HG03135 (cell line): ENCODE data around the gene CD160.
"Not testable (repeated sequence)": the region's sequence is repeated elsewhere in the genome, so short reads cannot be mapped to it uniquely, and the experiment has no call there.

Experiments used
- ATAC-seq: cut with Tn5 transposase; IDR thresholded peaks from one replicate; pipeline ENCODE4 v1.9.1; 2021; ENCODE audit warnings: mild to moderate bottlenecking, moderate library complexity; ENCODE audit not compliant: unreplicated experiment

The CD160 gene, protein sequence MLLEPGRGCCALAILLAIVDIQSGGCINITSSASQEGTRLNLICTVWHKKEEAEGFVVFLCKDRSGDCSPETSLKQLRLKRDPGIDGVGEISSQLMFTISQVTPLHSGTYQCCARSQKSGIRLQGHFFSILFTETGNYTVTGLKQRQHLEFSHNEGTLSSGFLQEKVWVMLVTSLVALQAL

DNA sequence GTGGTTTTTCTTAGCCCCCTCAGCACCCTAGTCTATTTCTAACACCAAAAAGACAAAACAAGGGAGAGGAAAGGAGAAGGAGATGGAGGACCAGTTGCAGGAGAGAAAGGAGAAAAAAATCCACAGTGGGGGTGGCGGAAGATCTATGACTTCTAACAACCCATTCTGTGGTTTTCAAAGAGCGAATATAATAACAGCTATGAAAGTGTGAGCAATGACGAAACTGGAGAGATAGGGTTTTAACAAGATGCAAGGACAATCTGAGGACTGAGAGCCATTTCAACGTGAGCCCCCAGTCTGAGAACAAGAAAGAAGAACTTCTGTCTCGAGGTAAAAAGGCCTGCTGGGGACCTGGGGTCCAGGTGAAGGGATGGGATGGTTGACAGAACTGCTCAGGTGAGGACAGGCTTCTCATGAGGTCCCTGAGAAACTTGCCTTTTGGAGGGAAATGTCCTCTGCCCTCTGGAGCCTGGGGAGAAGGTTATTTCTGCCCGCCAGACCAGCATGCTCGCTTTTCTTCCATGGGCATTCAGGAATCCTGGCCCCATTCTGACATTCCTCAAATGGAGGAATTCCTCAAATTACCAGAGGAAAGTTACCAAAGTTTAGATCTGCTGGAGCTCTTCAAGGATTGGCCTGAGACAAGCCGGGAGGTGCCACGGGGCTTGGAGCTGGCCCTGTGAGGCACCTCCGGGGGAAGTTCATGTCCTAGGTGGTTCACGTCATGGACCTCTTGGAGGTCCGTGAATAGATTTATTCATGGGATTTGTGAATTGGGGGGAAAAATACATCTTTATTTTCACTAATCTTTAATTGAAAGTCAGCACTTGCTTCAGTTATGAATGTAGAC lies at the start of gene CD160:
Gene CD160 (plus strand): TSS at position 270 of the 850 bp plus-strand sequence. CDS start 8,829 bp downstream, outside the sequence.
- no peak for ATAC-seq

DNA sequence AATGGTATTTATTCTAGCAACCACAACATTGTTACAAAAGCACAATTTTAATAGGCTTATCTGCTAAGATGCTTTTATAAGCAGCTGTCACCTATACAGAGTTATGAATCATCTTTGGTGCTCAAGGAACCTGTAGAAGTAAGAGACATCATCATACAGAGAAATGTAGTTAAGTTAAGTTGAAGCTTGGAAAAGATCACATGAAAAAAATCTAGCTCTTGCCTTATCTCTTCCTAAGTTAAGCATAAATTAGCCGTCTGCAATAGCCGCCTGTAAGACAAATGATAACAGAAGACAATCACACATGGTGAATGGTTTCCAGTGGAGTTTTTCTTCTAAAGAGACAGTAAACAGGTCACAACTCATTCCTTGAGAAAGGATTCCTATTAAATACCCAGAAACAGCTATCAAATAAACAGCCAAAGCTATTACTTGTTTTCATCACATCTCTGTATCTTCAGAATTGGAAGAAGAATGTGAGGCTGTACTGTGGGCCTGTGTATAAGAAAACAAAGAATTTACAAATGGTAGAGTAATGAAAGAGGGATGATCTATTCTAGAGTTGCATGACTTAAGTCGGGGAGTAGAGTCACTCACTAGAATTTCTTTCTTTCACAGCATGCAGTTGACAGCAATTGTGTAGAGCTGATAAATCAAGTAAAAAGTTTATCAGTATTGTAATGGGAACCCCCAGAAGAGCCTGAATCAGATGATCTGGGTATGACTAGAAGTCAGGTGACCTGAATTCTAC lies 48.1 kb upstream of the CD160 start:
- not testable (repeated sequence) for ATAC-seq

DNA sequence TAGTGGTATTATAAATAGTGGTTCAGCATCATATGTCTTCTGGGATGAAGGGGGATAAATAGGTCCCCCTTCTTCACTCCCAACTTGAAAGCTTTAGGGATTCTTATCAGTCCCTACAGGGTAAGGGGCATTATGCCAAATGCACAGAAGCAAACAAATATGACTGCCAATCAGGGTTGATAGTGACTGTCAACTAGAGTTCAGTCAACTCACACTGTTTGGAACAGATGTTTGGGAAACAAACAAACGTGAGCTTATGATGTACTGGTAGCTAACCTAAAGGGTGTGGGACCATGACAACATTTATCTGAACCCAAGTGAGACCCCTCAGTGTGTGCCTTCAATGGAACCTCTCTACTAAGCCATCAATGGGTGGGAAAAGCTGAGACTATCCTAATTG lies 46.1 kb upstream of the CD160 start:
- not testable (repeated sequence) for ATAC-seq

DNA sequence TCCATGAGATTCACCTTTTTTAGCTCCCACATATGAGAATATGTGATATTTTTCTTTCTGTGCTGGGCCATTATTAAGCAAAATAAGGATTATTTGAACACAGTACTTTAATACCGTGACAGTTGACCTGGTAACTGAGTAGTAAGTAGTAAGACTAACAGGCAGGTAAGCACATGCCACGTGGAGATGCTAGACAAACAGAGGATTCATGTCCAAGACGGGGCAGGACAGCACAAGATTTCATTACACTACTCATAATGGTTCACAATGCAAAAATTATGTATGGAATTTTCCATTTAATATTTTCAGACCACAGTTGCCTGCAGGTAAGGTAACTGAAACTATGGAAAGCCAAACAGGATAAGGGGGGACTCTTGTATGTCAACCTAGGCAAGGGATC lies 34.4 kb upstream of the CD160 start:
- ATAC-seq: not testable (repeated sequence)

DNA sequence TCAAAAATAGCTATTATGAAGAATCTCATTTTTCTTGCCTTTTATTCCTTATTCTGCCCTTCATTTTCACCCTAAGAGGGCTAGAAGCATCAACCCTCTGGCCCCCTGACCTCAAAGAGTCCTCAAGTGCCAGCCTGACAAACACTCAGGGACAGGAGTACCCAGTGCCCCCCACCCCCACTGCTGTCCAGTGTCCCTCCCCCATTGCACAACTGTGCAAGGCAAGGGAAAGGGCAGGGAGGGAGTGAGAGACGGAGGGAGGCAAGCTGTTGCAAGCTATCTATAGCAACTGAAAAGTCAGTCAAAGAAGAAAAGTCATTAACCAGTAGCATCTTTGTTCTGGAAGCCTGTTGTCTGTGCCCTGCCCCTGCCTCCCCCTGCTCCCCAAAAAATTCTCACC lies 33.2 kb upstream of the CD160 start:
- not testable (repeated sequence) for ATAC-seq

DNA sequence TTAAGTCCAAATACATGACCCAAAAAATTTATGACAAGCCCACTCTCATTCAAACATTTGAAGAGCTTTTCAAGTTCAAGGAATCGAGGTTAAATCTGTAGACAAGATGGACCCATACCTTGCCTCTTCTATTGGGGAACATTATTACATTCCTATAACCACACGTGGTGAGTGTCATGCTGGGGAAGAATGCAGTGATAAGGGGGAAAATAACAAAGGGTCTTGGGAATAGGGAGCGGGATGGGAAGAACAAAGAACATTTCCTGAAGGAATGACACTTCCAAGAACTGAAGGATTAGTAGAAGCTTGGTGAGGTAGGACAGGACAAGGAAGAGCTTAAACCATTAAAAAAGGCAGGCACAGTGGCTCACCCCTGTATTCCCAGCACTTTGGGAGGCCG lies 31.0 kb upstream of the CD160 start:
- no peak for ATAC-seq

DNA sequence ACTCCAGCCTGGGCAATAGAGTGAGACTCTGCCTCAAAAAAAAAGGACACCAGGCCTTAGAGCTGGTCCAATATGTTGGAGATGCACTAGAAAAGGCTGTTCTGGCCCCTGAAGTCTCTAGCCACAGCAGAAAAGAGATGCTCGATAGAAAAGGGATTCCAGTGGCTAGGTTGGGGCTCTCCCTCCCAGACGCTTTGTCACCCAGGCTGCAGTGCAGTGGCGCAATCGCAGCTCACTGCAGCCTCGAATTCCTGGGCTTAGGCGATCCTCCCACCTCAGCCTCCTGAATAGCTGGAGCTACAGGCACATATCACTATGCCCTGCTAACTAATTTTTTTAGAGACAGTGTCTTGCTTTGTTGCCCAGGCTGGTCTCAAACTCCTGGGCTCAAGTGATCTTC lies 30.4 kb upstream of the CD160 start:
- no peak for ATAC-seq

DNA sequence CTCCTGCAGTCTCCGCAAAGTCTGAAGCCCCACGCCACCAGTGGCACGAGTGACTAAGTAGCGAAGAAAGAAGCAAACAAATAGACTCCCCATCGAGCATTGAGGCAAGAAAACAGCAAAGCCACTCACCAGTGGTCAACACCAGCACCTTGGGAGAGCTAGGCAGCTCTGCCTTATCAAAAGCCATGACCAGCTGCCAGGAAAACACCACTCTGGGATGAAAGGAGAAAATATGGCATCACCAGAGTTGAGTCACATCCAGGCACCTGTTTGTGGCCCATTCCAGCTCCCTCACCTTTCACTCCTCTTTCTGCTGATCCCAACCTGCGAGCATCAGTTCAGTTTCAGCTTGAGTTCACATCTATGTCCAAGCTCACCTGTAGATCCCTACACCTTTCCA lies 29.4 kb upstream of the CD160 start:
- no peak for ATAC-seq

DNA sequence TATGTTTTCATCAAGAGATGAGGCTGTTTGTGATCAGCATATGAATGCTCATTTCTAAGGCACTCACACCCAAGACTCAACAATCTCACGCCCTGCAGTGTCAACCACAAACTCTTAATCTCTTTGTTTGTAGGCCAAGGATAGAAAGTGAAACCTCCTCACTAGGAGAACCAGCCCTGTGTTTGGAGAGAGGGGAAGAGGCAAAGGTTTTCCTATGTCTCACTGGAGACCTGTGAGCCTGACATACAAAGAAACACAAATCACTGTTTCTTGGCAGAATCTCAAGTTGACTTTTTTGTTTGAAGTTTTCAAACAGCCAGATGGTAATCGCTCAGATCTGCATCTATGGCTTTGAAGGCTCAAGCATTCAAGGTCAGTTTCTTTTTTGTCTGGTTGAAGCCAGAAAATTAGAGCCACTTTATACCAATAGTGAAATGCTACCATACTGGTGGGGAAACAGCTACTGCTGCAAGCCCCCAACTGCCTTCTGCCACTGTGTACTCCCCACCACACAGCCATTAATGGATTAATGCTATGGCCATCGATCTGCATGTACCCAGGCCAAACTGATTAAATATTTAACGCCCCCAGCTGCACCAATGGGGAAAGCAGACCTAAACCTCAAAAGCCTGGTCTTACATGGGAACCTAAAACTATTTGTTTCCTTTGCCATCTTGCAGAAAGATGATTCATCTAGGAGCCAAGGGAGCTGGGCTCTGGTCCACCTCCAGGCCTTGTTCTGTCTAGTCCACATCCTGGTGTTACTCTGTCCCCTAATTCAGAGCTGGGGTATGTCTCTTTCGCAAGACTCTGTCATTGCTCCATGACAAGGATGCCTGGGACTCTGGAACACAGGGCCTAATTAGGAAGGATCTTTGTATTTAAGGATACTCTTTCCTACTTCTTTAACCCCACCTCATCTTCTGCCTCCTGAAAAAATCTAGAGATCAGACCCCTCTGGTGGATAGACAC lies 28.4 kb upstream of the CD160 start:
- no peak for ATAC-seq

DNA sequence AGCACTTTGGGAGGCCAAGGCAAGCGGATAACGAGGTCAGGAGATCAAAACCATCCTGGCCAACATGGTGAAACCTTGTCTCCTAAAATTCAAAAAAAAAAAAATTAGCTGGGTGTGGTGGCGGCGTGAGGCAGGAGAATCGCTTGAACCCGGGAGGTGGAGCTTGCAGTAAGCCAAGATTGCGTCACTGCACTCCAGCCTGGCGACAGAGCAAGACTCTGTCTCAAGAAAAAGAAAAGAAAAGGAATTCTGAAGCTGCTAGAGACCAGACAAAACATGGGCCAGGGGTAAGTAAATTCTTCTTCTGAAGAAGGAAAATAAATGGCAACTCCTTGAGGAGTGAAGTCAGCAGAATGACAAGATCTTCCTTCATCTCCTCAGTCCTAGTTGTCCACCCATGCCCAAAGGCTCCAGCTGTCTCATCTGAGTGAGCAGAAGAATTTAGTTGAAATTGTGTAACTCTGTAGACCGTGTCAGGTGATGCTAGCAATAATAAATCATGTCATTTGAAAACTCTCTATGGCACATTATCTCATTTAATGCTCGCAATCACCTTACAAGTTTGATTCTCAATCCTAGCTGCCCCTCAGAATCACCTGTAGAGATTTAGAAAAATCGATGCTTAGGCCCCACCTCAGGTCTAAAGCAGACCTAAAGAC lies 26.4 kb upstream of the CD160 start:
- no peak for ATAC-seq

DNA sequence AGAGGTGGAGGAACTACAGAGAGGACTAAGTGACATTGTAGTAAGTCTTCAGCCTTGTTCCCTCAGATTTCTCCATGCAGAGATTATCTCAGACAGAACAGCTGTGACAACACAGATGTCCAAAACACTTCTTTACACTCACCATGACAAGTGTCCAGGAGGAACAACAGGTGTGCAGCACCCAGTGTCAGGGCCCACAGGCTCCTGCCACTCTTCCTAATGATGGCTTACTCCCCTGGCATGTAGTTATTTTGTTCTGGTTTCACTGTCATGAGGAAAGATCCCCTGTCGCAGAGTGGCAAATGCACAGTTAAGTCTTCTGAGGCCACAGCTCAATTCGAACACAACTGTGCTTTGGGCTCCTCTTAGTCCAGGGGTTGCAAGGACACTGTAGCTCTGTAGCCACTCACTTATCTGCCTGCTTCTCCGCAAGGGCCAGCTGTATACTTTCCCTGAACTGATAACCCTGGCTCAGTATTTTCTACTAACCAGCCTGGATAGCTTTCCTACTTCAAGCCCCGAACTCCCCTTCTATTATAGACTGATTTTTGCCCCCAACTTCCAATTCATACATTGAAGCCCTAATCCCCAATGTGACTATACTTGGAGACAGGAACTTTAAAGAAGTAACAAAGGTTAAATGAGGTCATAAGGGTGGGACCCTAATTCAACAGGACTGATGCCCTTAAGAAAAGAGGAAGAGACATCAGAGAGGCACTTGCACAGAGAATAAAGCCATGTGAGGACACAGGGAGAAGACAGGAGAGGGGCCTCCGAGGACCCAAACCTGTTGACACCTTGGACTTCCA lies 23.3 kb upstream of the CD160 start:
- no peak for ATAC-seq

DNA sequence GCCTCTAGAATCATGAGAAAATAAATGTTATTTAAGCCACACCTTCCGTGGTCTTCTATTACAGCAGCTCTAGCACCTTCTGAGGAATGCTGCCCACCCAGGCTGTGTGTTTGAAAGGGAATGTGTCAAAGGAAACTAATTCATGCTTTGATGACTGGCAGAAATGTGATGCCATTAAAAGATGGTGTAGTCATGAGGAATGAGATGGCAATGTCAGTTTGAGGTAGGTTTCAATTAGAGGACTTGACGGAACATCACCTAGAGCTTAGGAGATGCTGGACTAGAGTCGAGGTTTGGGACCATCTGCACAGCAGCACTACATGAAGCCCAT lies 22.7 kb upstream of the CD160 start:
- no peak for ATAC-seq

DNA sequence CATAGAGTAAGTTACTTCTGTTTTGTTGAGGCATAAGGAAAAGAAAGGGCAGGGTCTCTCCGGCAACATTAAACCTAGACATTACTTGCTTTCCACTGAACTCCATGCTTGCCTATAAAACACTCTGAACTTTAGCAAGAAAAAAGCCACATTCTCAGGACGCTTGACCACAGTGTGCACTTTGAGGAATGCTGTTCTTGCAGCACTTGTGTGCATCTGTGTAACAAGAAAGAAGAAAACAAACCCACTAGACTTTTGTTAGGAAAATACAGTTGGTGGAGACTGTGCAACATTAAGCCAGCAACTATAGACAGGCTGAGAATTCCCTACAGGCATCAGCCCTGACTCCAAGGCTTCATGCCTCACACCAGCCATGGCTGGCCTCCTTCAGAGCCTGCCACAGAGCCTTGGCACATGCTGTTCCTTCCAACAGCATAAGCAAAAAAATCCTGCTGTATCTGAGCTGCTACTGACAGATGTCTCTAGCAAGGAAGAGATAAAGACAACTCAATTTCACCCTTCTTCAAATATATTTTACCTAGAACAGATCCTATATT lies 17.9 kb upstream of the CD160 start:
- ATAC-seq: no peak

DNA sequence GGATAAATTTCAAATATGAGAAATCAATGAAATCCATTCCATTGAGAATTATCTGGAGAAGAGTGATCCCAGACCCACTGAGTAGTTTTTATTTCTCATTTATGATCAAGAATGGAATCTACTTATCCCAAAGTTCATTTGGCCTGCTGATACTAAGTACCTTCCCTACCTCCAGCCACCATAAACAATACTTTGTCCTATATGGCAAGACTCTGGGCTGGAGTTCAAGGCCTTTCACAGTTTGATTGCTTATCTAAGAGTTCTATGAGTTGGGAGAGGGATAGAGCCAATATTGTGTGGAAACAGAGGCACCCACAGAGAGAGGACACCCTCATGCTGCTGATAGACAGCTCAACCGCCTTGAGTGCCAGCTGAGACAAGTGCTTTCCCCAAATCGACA lies 17.2 kb upstream of the CD160 start:
- ATAC-seq: no peak

DNA sequence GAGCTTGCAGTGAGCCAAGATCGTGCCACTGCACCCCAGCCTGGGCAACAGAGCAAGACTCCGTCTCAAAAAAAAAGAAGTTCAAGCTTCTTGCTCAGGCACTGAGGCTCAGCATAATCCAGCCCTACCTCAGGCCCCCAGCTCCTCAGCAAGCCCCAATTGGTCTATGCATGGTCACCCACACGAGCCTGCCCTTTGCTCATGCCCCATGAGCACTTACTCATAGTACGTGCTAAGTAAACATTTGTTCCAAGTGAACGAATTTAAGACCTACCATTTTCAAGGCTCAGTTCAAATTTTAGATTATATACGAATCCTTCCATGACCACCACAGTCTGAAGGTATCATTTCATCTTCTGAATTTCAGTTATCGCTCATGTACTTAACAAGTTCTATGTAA lies 16.5 kb upstream of the CD160 start:
- no peak for ATAC-seq

DNA sequence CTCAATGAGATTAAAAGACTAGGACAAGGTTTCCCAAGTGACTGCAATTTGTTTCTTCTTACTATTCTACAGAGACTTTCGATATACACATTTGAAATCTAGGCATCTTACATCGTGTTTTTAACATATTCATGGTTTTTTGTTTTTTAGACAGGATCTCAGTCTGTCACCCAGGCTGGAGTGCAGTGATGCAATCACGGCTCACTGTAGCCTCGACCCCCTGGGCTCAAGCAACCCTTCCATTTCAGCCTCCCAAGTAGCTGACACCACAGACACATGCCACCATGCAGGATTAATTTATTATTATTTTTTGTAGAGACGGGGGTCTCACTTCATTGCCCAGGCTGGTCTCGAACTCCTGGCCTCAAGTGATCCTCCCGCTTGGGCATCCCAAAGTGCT lies 13.7 kb upstream of the CD160 start:
- no peak for ATAC-seq

DNA sequence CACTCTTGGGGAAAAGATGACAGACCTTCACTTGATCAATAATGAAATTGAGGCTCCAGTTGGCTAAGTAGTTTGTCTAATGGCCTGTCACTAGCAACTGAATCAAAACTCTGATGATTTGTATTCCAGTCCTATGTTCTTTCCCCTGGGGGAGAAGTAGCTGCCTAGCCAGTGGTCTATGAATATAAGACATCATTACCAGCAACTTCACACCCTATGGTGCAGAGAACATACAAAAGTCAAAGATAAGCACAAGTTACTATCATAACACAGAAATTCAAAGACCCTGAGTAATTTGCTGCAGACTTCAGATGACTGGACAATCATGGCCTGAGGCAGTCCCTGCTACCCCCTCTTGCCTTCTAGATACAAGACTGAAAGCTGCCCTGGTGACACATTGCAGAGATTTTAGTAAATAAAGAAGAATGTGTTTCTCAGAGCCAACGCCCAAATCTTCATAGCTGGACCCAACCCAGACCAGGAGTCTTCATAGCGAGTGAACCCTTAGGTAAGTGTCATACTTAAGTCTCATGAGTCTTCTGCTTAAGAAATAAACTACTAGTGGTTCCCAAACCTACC lies 13.1 kb upstream of the CD160 start:
- no peak for ATAC-seq

DNA sequence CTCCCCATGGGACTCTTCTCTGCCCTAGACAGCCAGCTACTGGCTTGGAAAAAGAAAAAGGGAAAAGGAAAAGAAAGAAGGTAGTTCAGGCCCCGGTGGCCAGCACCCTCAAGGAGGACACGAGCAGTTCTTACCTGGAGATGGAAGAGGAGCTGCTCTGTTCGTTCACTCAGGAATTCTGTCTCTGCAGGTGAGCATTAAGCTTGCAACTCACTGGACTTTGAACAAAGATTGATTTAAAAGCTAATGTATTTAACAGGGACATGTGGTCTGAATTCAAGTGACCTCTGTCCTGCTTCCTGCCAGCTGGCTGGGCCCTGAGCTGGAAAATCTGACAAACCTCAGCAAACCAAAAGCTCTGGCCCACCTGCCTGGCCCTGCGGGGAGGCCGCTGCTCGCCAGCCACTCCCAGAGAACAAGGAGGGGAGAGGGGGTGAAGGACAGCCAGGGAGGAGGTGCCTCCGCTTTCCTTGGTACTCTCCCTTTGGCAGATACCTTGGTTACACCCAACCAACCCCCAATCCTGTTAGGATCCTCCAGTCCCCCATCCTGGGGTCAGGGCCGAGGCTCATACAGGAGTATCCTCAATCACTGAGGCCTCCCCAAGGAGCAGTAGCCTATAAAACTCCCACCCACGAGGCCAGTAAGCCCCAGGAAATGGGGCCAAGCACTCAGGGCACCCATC lies 12.0 kb upstream of the CD160 start, which contains the start of gene PDZK1:
Gene PDZK1 (minus strand): TSS at position 186 of the 685 bp plus-strand sequence. CDS start 19,347 bp downstream, outside the sequence.
- ATAC-seq: no peak
